BJ (cell line): Measurements from ENCODE around the gene PLD5. TPM values are rescaled to one million over a fixed set of nuclear protein-coding genes. Genes with fewer than 3 reads are reported as not detected.

ENCODE experiments used
- CTCF ChIA-PET: fragments of 350-600 bp; formaldehyde crosslinking; extraction: SDS; loops from one replicate; lab custom pipeline; 2021; ENCODE audit warnings: antibody characterized with exemption, inconsistent platforms; lab: Yijun Ruan, JAX
- POLR2A ChIA-PET: fragments of 300-600 bp; sonication (Branson Sonifier 250); formaldehyde crosslinking; extraction: SDS; loops from one replicate; lab custom pipeline; 2021; ENCODE audit warnings: antibody characterized with exemption; lab: Charles Lee
- DNase-seq: peaks from one replicate; pipeline ENCODE4 v3.0.0-alpha.2; 2011; ENCODE audit warnings: low read depth
- H3K27me3 ChIP-seq: 2 replicates; pipeline ENCODE4 v1.6.0; 2011; ENCODE audit warnings: low read length; ENCODE audit not compliant: control insufficient read depth, insufficient read depth
- H3K36me3 ChIP-seq: 2 replicates; pipeline ENCODE4 v1.5.1; 2011; ENCODE audit warnings: low read length; ENCODE audit not compliant: control insufficient read depth, insufficient read depth
- H3K4me3 ChIP-seq: 2 replicates; pipeline ENCODE4 v1.5.1; 2011; ENCODE audit warnings: low read depth, mild to moderate bottlenecking, control low read depth, low read length
- polyA plus RNA-seq: library from polyadenylated mRNA; depleted of rRNA; stranded (reverse); fragments of >200 nt; gene quantifications from 2 replicates; pipeline ENCODE4 v1.2.3, GENCODE V29; 2011
- TF ChIP-seq, protein P1 (sequence below): IDR thresholded peaks from 2 replicates; pipeline ENCODE4 v1.5.1; 2011; ENCODE audit warnings: low read depth, mild to moderate bottlenecking, control low read depth, inconsistent platforms, low read length, moderate library complexity; ENCODE audit not compliant: insufficient read depth

Gene PLD5
- polyA plus RNA-seq, 1 experiment = not detected

DNA sequence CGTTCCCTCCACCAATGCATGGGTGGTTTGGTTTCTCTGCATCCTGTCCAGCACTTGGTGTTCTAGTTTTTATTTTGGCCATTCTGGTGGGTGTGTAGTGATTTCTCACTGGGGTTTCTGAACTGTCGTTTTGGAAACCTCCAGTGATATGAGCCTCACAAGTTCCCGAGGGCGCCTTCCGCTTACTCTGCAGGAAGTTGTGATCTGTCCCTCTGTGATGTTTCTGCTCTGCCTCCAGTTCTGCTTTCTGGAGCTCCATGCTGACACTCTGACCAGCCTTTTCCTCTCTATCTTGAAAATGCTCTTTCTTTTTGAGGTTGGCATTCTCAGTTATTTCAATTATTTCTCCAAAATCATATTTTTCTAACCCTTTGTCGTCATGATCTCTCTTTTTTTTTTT lies 111.6 kb downstream of the PLD5 start:
- Histone ChIP-seq H3K4me3 (no peak overlapping the region), H3K27me3 (no peaks in the 10 kb centered on the region), H3K36me3 (no peaks in the 10 kb centered on the region)
- CTCF ChIA-PET = no interaction called here
- no peak for DNase-seq
- POLR2A ChIA-PET = no interaction called here
- TF ChIP-seq, protein P1, sequence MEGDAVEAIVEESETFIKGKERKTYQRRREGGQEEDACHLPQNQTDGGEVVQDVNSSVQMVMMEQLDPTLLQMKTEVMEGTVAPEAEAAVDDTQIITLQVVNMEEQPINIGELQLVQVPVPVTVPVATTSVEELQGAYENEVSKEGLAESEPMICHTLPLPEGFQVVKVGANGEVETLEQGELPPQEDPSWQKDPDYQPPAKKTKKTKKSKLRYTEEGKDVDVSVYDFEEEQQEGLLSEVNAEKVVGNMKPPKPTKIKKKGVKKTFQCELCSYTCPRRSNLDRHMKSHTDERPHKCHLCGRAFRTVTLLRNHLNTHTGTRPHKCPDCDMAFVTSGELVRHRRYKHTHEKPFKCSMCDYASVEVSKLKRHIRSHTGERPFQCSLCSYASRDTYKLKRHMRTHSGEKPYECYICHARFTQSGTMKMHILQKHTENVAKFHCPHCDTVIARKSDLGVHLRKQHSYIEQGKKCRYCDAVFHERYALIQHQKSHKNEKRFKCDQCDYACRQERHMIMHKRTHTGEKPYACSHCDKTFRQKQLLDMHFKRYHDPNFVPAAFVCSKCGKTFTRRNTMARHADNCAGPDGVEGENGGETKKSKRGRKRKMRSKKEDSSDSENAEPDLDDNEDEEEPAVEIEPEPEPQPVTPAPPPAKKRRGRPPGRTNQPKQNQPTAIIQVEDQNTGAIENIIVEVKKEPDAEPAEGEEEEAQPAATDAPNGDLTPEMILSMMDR = no peak

DNA sequence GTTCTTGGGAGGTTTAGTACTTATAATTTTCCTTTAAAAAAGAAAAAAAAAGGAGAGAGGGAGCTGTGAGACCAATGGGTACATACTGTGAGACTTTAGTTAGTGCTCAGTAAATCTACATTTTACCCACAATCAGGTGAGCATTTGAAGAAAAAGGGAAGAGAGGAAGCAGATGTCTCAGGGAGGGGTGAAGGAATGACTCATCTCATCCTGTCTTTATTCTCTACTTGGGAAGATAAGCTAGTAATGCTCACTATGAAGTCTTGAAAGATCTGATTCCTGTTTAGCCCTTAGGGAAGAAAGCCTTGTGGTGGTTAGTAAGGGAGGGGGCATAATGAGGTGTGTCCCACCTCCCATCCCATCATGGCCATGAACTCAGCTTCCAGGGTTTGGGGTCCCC lies 112.6 kb downstream of the PLD5 start:
- DNase-seq = no peak
- H3K4me3 ChIP-seq = no peak overlapping the region
- no peaks in the 10 kb centered on the region for H3K27me3 ChIP-seq
- no peaks in the 10 kb centered on the region for H3K36me3 ChIP-seq
- TF ChIP-seq, protein P1 = no peak
- ChIA-PET POLR2A (no interaction called here), CTCF (interaction anchor here (0.7 to 1.4 kb wide), 2 partner anchors 9 to 187 kb away, joined by 3 read pairs; no protein-coding TSS in a partner anchor)

DNA sequence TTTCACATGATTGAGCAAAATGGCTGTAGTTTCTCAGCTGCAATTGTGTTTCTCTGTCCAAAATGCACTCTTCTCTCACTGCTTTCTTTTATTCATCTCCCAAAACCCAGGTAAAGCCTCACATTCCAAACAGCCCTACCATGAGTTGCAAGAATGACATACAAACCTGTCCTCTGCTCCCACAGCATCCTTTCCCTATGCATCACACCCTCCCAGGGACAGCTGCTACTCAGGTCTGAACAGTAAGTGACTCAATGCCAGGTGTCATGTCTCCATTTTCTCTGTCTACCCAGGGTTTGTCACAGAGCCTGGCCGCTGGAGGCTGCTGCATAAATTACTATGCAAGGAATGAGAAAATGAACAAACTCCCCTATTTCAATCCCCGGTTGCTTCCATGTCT lies 118.5 kb downstream of the PLD5 start:
- ChIA-PET POLR2A (no interaction called here), CTCF (interaction anchor here (0.6 kb wide), 1 partner anchor 419 kb away, joined by 5 read pairs; no protein-coding TSS in a partner anchor)
- DNase-seq = no peak
- Histone ChIP-seq H3K27me3 (no peaks in the 10 kb centered on the region), H3K4me3 (no peak overlapping the region), H3K36me3 (no peaks in the 10 kb centered on the region)
- TF ChIP-seq, protein P1 = no peak

GRCh38 chr1:242404296-242404695 lies 120.2 kb downstream of the PLD5 start:
- no peaks in the 10 kb centered on the region for H3K36me3 ChIP-seq
- DNase-seq = no peak
- TF ChIP-seq, protein P1 = no peak
- ChIA-PET POLR2A (no interaction called here), CTCF (no interaction called here)
- no peaks in the 10 kb centered on the region for H3K27me3 ChIP-seq
- H3K4me3 ChIP-seq = no peak overlapping the region

DNA sequence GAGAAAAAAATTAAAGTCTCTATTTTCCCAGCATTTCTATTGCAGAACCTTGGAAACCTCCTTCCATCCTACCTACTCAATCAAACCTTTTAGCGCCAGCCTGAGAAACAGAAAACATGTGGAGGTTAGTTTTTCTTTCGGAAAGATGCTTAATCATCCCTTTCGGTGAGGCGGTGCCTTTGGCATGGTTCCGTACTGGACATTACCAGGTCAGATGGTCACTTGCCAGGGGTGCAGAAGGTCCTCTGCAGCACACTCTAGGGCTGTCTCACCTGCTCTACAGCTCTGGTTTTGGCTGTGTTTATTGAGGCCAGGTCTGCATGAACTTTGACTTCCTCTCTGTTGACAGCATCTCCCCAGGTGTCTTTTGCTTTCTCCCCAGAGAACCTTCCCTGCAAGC lies 121.5 kb downstream of the PLD5 start:
- no peaks in the 10 kb centered on the region for H3K36me3 ChIP-seq
- H3K27me3 ChIP-seq = no peaks in the 10 kb centered on the region
- no peak for DNase-seq
- no peak overlapping the region for H3K4me3 ChIP-seq
- TF ChIP-seq, protein P1 = no peak
- ChIA-PET CTCF (interaction anchor here (1.3 kb wide), 1 partner anchor 9 kb away, joined by 3 read pairs; no protein-coding TSS in a partner anchor), POLR2A (interaction anchor here (0.6 kb wide), 1 partner anchor 39 kb away, joined by 5 read pairs; no protein-coding TSS in a partner anchor)
